Activated CD4-positive, alpha-beta T cell treated with anti-CD3 and anti-CD28 coated beads, Interleukin-2, amount 10 ng/mL, durations not matched to agents 24 days and 14 days (primary cell): ENCODE results near the gene MTERF4. TPM values are rescaled to one million over a fixed set of nuclear protein-coding genes. Genes with fewer than 3 reads are reported as not detected.

Experiments
- DNase-seq: peaks from one replicate; pipeline ENCODE4 v3.0.0; 2022
- H3K27ac Mint-ChIP-seq: one replicate; pipeline ENCODE4 v1.8.0; 2022; ENCODE audit warnings: mild to moderate bottlenecking, mixed read lengths
- H3K27me3 Mint-ChIP-seq: one replicate; pipeline ENCODE4 v1.8.0; 2022; ENCODE audit warnings: mixed read lengths
- H3K36me3 Mint-ChIP-seq: one replicate; pipeline ENCODE4 v1.8.0; 2022; ENCODE audit warnings: low read depth, mild to moderate bottlenecking, mixed read lengths
- H3K4me1 Mint-ChIP-seq: one replicate; pipeline ENCODE4 v1.8.0; 2021; ENCODE audit warnings: mixed read lengths
- H3K4me3 Mint-ChIP-seq: one replicate; pipeline ENCODE4 v1.8.0; 2022; ENCODE audit warnings: mild to moderate bottlenecking, moderate library complexity, mixed read lengths
- H3K9me3 Mint-ChIP-seq: one replicate; pipeline ENCODE4 v1.8.0; 2021; ENCODE audit warnings: mixed read lengths
- intact Hi-C: fragments of 100-400 bp; cut with micrococcal nuclease; formaldehyde crosslinking; loops from one replicate; pipeline ENCODE4 v1.15.1; 2023
- total RNA-seq: library from RNA; stranded (reverse); gene quantifications from 2 replicates; pipeline ENCODE4 v1.2.3, GENCODE V29; 2022

MTERF4 gene
- total RNA-seq, 1 donor from 2014 or later, result 43.9 TPM

DNA sequence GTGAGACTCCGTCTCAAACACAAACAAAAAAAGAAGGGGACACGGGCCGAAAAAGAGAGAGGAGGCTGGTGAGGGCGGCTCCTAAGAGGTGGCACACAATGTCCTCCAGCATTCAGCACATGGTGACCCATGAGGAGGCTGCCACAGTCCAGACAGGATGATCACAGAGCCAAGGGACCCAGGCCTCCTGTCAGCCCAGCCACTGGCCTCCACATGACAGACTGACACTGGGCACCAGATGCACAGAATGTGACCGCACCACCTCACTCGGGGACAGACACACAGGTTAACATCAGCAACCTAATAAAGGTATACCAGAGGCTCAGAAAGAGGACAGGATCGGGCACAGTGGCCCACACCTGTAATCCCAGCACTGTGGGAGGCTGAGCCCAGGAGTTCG is 26.2 kb upstream of the MTERF4 start:
- intact Hi-C loops, result no loop called here
- Mint-ChIP-seq H3K36me3 (peaks cover 38% of the 10 kb centered on the region), H3K9me3 (no peaks in the 10 kb centered on the region), H3K4me3 (peak overlapping the region; percentile 73), H3K27me3 (no peaks in the 10 kb centered on the region), H3K4me1 (peaks cover 24% of the 10 kb centered on the region), H3K27ac (peak overlapping the region; percentile 97)
- no peak for DNase-seq

- H3K4me1 Mint-ChIP-seq, result peaks cover 24% of the 10 kb centered on the region
- H3K36me3 Mint-ChIP-seq, result peaks cover 40% of the 10 kb centered on the region
Observed at GRCh38 chr2:241126771-241127202, 24.7 kb upstream of the MTERF4 start.

DNA sequence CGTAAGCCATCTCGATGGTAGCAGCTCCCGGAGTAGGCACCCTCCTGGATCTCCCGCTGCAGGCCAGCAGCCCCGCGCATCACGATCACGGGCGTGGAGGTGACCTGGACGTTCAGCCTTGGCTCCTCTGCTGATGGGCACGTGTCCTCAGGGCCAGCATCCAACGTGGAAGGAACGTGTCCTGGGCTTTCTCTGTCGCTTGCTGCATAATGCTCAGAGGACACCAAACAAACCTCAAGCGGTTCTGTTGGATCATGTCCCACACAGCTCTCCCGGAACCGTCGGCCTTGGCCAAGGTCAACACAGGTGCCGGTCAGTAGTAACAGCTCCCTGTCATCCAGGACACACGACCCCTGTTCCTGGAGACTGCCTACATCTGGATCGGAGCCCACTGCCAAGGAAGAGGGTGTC is 24.1 kb upstream of the MTERF4 start:
- intact Hi-C loops, result no loop called here
- Mint-ChIP-seq H3K4me1 (peaks cover 24% of the 10 kb centered on the region), H3K27me3 (no peaks in the 10 kb centered on the region), H3K9me3 (no peaks in the 10 kb centered on the region), H3K27ac (peak overlapping the region; percentile 56), H3K36me3 (peaks cover 43% of the 10 kb centered on the region), H3K4me3 (no peak overlapping the region)
- no peak for DNase-seq

More at GRCh38 chr2:241126771-241127202, 24.7 kb upstream of the MTERF4 start:
- no peak for DNase-seq
- intact Hi-C loops, result loop anchor here (1.0 kb wide), 1 partner anchor 23 kb away; the partner anchor contains the start of gene PASK
- Mint-ChIP-seq H3K27ac (peak overlapping the region; percentile 97), H3K9me3 (no peaks in the 10 kb centered on the region), H3K4me3 (no peak overlapping the region), H3K27me3 (no peaks in the 10 kb centered on the region)

DNA sequence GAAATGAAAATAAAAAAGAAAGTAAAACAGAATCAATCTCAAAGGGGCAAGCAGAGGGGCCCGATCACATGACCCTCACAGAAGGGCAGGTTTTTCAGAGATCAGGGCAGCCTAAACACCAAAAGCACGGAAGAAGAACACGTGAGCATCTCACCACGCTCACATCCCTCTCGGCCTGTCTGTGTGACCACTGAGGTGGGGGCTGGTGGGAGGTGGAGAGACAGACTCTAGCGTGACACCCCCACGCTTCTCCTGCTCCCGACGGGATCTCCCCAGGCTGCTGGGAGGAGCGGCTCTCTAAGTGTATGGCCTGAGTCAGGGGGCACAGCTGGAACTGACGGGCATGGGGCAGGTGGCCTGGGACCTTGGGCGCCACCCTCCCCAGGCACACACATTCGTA is 23.5 kb upstream of the MTERF4 start:
- H3K27ac Mint-ChIP-seq, result peak overlapping the region; percentile 56
- intact Hi-C loops, result no loop called here
- no peaks in the 10 kb centered on the region for H3K27me3 Mint-ChIP-seq
- peaks cover 46% of the 10 kb centered on the region for H3K36me3 Mint-ChIP-seq
- DNase-seq, result no peak
- H3K4me1 Mint-ChIP-seq, result peaks cover 24% of the 10 kb centered on the region
- H3K9me3 Mint-ChIP-seq, result peaks cover 4% of the 10 kb centered on the region
- no peak overlapping the region for H3K4me3 Mint-ChIP-seq

DNA sequence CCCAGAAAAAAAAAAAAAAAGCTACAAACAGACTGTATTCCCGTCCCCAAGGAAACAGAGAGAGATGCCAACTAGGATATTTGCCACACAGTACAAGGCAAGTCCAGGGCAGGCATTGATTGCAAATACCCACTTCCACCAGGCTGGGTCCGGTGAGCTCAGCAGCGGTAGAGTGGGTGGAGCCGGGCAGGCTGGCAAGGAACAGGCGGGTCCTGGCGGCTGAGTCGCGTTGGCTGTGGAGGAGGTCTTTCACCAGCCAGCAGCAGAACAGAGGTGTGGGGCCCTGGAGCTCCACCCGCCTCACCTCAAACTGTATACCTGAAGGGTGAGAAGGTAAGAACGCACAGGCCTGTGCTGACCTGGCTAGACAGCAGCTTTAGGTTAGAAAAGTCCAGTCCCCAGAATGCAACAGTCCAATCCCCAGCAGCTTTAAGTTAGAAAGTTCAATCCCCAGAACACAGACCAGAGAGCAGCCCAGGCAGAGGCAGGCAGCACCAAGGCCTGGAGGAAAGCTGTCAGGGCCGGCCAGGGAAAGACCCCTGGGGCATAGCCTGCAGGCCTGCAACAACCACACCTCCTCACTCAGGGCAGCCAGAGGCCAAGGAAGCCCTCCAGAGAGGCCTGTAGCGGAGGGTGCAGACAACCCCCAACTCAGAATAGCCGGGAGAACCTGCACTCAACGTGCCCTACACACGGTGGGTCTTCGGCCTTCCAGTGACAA is 21.9 kb upstream of the MTERF4 start:
- Mint-ChIP-seq H3K4me1 (peaks cover 20% of the 10 kb centered on the region), H3K36me3 (peaks cover 44% of the 10 kb centered on the region), H3K27me3 (no peaks in the 10 kb centered on the region), H3K9me3 (peaks cover 4% of the 10 kb centered on the region), H3K27ac (peak overlapping the region; percentile 72), H3K4me3 (peak overlapping the region; percentile 34)
- intact Hi-C loops, result no loop called here
- peak; percentile 58 for DNase-seq

- peaks cover 41% of the 10 kb centered on the region for H3K36me3 Mint-ChIP-seq
- no peak overlapping the region for H3K4me3 Mint-ChIP-seq
- H3K4me1 Mint-ChIP-seq, result peaks cover 11% of the 10 kb centered on the region
- H3K27me3 Mint-ChIP-seq, result no peaks in the 10 kb centered on the region
- peaks cover 4% of the 10 kb centered on the region for H3K9me3 Mint-ChIP-seq
- H3K27ac Mint-ChIP-seq, result no peak overlapping the region
- no peak for DNase-seq
- intact Hi-C loops, result no loop called here
Observed at GRCh38 chr2:241122376-241123002, 20.4 kb upstream of the MTERF4 start.

GRCh38 chr2:241121008-241121407 is 18.9 kb upstream of the MTERF4 start:
- no peak for DNase-seq
- intact Hi-C loops, result no loop called here
- H3K36me3 Mint-ChIP-seq, result peaks cover 48% of the 10 kb centered on the region

GRCh38 chr2:241120440-241120839 is 18.4 kb upstream of the MTERF4 start:
- Mint-ChIP-seq H3K27ac (no peak overlapping the region), H3K9me3 (peaks cover 4% of the 10 kb centered on the region), H3K27me3 (no peaks in the 10 kb centered on the region), H3K36me3 (peaks cover 49% of the 10 kb centered on the region), H3K4me1 (peaks cover 7% of the 10 kb centered on the region), H3K4me3 (no peak overlapping the region)
- intact Hi-C loops, result no loop called here
- no peak for DNase-seq

More at GRCh38 chr2:241121008-241121407, 18.9 kb upstream of the MTERF4 start:
- peak overlapping the region; percentile 6 for H3K27ac Mint-ChIP-seq
- peaks cover 7% of the 10 kb centered on the region for H3K4me1 Mint-ChIP-seq
- H3K27me3 Mint-ChIP-seq, result no peaks in the 10 kb centered on the region
- H3K9me3 Mint-ChIP-seq, result peaks cover 4% of the 10 kb centered on the region
- no peak overlapping the region for H3K4me3 Mint-ChIP-seq

DNA sequence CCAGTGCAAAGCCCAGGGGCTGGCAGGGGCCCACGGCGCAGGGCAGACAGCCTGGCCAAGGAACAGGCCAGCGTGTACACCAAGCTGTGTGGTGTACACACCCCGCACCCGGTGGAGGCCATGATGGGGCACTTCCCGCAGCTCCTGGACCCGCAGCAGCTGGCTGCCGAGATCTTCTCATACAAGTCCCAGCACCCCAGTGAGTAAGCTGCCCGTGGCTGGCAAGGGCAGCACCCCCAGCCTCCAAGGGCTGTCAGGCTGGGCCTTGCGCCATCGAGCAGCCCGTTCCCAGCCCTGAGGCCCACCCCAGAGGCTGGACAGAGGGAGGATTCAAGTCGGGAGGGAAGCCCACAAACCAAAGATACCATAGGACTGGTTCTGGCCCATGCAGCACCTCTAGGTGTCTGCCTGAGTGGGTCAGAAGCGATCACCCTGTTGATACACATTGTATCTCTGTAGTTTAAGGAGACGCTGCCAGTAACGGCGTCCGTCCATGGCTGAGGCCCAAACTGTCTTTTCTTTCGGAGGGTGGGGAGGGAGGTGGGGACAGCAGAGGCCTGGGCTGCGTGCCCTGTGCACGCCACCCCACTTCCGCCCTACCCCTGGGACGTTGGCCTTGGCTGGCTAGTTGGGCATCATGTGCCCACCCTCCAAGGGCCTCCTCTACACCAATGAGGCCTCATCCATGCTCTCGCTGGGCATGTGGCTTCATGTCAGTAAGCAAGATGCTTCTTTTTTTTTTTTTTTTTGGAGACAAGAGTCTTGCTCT is 16.8 kb upstream of the MTERF4 start:
- H3K27ac Mint-ChIP-seq, result no peak overlapping the region
- peaks cover 5% of the 10 kb centered on the region for H3K4me1 Mint-ChIP-seq
- intact Hi-C loops, result no loop called here
- H3K4me3 Mint-ChIP-seq, result no peak overlapping the region
- peaks cover 4% of the 10 kb centered on the region for H3K9me3 Mint-ChIP-seq
- peaks cover 59% of the 10 kb centered on the region for H3K36me3 Mint-ChIP-seq
- no peak for DNase-seq
- H3K27me3 Mint-ChIP-seq, result no peaks in the 10 kb centered on the region

GRCh38 chr2:241116606-241117560 is 14.8 kb upstream of the MTERF4 start:
- Mint-ChIP-seq H3K27ac (no peak overlapping the region), H3K36me3 (peaks cover 57% of the 10 kb centered on the region), H3K4me1 (peaks cover 11% of the 10 kb centered on the region)

GRCh38 chr2:241115361-241115760 is 13.3 kb upstream of the MTERF4 start:
- intact Hi-C loops, result no loop called here
- Mint-ChIP-seq H3K4me1 (peaks cover 14% of the 10 kb centered on the region), H3K36me3 (peaks cover 49% of the 10 kb centered on the region), H3K4me3 (no peak overlapping the region), H3K27me3 (no peaks in the 10 kb centered on the region), H3K9me3 (no peaks in the 10 kb centered on the region), H3K27ac (no peak overlapping the region)
- DNase-seq, result no peak

More at GRCh38 chr2:241116606-241117560, 14.8 kb upstream of the MTERF4 start:
- H3K4me3 Mint-ChIP-seq, result no peak overlapping the region
- intact Hi-C loops, result no loop called here
- no peak for DNase-seq
- peaks cover 4% of the 10 kb centered on the region for H3K9me3 Mint-ChIP-seq
- H3K27me3 Mint-ChIP-seq, result no peaks in the 10 kb centered on the region

DNA sequence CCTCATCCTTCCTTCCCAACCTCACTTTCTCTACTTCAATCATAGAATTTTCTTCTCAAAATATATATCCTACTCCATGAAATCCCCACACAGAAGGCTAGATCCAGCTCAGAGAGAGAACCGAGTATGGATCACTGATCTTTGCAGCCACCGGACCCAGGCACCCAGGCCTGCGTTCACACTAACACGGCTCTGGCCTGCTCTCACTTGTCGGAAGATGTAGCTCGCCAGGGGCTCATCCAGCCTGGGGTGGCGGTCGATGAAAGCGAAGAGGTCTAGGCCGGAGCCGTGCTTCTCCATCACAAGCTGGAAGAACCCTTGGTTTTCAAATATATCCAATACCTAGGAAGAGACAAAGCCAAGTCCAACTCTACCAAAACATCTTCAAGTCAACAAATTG is 12.7 kb upstream of the MTERF4 start:
- H3K27ac Mint-ChIP-seq, result no peak overlapping the region
- H3K27me3 Mint-ChIP-seq, result no peaks in the 10 kb centered on the region
- H3K9me3 Mint-ChIP-seq, result no peaks in the 10 kb centered on the region
- intact Hi-C loops, result no loop called here
- no peak for DNase-seq
- no peak overlapping the region for H3K4me3 Mint-ChIP-seq
- peaks cover 17% of the 10 kb centered on the region for H3K4me1 Mint-ChIP-seq
- peaks cover 50% of the 10 kb centered on the region for H3K36me3 Mint-ChIP-seq

DNA sequence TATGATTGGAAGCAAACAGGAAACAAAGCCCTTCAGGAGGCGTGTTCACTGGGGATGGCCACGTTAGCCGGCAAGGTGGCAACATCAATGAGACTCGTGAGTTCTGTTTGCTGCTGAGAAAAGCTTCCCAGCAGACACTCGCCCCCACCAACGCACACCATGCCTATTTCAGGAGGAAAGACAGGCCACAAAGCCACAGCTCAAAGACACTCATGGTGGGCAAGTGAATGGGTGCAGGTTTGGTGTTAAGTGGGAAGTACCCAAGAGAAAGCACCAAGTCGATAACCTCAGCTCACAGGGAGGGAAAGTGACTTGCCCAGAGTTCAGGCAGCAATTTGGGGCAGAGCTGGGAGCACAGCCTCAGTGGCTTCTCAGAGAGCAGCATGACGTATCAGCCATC is 10.5 kb upstream of the MTERF4 start:
- Mint-ChIP-seq H3K27me3 (no peaks in the 10 kb centered on the region), H3K36me3 (peaks cover 49% of the 10 kb centered on the region), H3K27ac (peak overlapping the region; percentile 57), H3K9me3 (peaks cover 8% of the 10 kb centered on the region), H3K4me1 (peaks cover 34% of the 10 kb centered on the region), H3K4me3 (peak overlapping the region; percentile 72)
- intact Hi-C loops, result no loop called here
- no peak for DNase-seq
